ENCODE results near the gene IL3RA. TPM values are rescaled to one million over a fixed set of nuclear protein-coding genes. Genes with fewer than 3 reads are reported as not detected.

IL3RA gene
- total RNA-seq, 1 donor, result 0.09 TPM

- DNase-seq (ENCODE audit: low read depth), result no peak
Measured at GRCh38 chrX:1419545-1420355, 83.2 kb downstream of the IL3RA start.

GRCh38 chrX:1420371-1420770 is 83.8 kb downstream of the IL3RA start:
- no peak overlapping the region for H3K4me3 ChIP-seq (ENCODE audit: low read depth, low read length)
- no peak for DNase-seq (ENCODE audit: low read depth)

More at GRCh38 chrX:1419545-1420355, 83.2 kb downstream of the IL3RA start:
- no peak overlapping the region for H3K4me3 ChIP-seq (ENCODE audit: low read depth, low read length)
- no peak for TF ChIP-seq CTCF (IDR thresholded peaks at IDR 0.05; ENCODE audit: insufficient read depth, low read length)

GRCh38 chrX:1421433-1422134 is 85.0 kb downstream of the IL3RA start:
- DNase-seq (ENCODE audit: low read depth), result no peak
- no peak for TF ChIP-seq CTCF (IDR thresholded peaks at IDR 0.05; ENCODE audit: insufficient read depth, low read length)
- H3K4me3 ChIP-seq (ENCODE audit: low read depth, low read length), result no peak overlapping the region

More at GRCh38 chrX:1420371-1420770, 83.8 kb downstream of the IL3RA start:
- no peak for TF ChIP-seq CTCF (IDR thresholded peaks at IDR 0.05; ENCODE audit: insufficient read depth, low read length)

GRCh38 chrX:1422135-1422465 is 85.5 kb downstream of the IL3RA start:
- TF ChIP-seq CTCF (IDR thresholded peaks at IDR 0.05; ENCODE audit: insufficient read depth, low read length), result no peak
- no peak overlapping the region for H3K4me3 ChIP-seq (ENCODE audit: low read depth, low read length)
- DNase-seq (ENCODE audit: low read depth), result no peak

- no peak overlapping the region for H3K4me3 ChIP-seq (ENCODE audit: low read depth, low read length)
- no peak for DNase-seq (ENCODE audit: low read depth)
- TF ChIP-seq CTCF (IDR thresholded peaks at IDR 0.05; ENCODE audit: insufficient read depth, low read length), result no peak
Measured at GRCh38 chrX:1423215-1423614, 86.6 kb downstream of the IL3RA start.

GRCh38 chrX:1424147-1424851 is 87.7 kb downstream of the IL3RA start:
- no peak overlapping the region for H3K4me3 ChIP-seq (ENCODE audit: low read depth, low read length)
- DNase-seq (ENCODE audit: low read depth), result no peak
- TF ChIP-seq CTCF (IDR thresholded peaks at IDR 0.05; ENCODE audit: insufficient read depth, low read length), result no peak
